NT2/D1 (cell line): ENCODE results near the gene COQ6.
"Not testable (repeated sequence)": the region's sequence is repeated elsewhere in the genome, so short reads cannot be mapped to it uniquely, and the experiment has no call there.

ENCODE experiments used
- DNase-seq: peaks from one replicate; pipeline ENCODE4 v3.0.0-alpha.2; 2011; ENCODE audit warnings: low read depth, low spot score
- H3K27me3 ChIP-seq: 2 replicates; pipeline ENCODE4 v1.6.0; 2011; ENCODE audit warnings: mild to moderate bottlenecking; ENCODE audit not compliant: insufficient read length, insufficient read depth
- H3K36me3 ChIP-seq: 2 replicates; pipeline ENCODE4 v1.6.1; 2011; ENCODE audit warnings: mild to moderate bottlenecking, low read length, mixed read lengths; ENCODE audit not compliant: insufficient read depth, insufficient read length
- H3K4me1 ChIP-seq: 2 replicates; pipeline ENCODE4 v1.5.1; 2011; ENCODE audit not compliant: insufficient read depth, insufficient read length
- H3K4me3 ChIP-seq: 2 replicates; pipeline ENCODE4 v1.5.1; 2011; ENCODE audit warnings: low read depth; ENCODE audit not compliant: insufficient read length
- H3K9ac ChIP-seq: 2 replicates; pipeline ENCODE4 v1.6.0; 2011; ENCODE audit warnings: low read depth; ENCODE audit not compliant: insufficient read length
- H3K9me3 ChIP-seq: 2 replicates; pipeline ENCODE4 v1.5.1; 2011; ENCODE audit warnings: mild to moderate bottlenecking, low read length; ENCODE audit not compliant: insufficient read depth
- SUZ12 ChIP-seq: IDR thresholded peaks from 2 replicates; pipeline ENCODE4 v1.6.1; 2011; ENCODE audit not compliant: insufficient read length, insufficient read depth; ENCODE audit errors: extremely low read depth
- YY1 ChIP-seq: IDR thresholded peaks from 2 replicates; pipeline ENCODE4 v1.6.1; 2011; ENCODE audit not compliant: insufficient read length, insufficient read depth
- ZNF274 ChIP-seq: IDR thresholded peaks from 2 replicates; pipeline ENCODE4 v1.6.1; 2011; ENCODE audit warnings: mild to moderate bottlenecking, low read depth, low read length

The COQ6 gene

DNA sequence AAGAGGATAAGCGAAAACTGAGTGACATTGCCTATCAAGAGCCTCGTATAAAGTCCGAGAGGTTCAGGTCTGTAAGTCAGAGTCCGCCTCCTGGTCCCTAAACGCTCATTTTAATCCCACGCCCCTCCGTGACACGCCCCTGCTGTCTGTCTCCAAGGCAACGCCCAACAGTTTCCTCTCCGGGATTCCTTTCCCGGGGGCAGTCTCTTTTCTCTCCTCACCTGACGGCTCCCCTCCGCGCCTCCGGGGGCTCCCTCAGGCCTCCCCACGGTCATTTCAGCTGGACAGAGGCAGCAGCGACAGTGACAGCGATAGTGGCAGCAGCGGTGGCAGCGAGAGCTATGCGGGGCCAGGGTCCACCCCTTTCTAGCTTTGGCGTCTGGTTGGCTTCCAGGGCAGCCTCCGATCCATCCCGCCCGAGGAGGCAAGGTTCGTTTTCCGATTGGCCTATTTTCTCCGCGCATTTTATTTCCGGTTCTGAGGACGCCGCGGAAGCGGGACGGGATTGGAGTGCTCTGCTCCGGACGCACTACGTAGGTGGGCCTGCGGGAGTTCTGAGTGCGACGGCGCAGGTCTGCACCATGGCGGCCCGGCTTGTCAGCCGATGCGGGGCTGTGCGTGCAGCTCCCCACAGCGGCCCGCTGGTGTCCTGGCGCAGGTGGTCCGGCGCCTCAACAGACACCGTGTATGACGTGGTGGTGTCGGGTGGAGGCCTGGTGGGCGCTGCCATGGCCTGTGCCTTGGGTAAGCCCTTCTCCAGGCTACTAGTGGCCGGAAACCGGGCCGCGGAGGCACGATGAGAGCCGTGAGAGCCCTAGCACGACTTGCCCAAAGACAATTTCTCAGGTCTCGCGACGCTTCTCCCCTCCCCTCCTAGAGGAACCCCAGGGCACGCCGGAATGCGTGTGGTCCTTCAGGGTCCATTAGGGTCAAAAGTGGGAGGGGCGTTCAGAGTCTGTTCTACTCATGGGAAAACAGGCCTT, at the start of gene COQ6, which contains the start of gene FAM161B:
TSS of gene COQ6 (plus strand) at position 551 of the 983 bp plus-strand sequence. CDS start at position 582, 31 bp downstream.
TSS of gene FAM161B (minus strand) at position 343 of the 983 bp plus-strand sequence. CDS start at position 275, 68 bp downstream.
- peak; percentile 83 for DNase-seq
- peak within 1 kb of the TSS; percentile 75 for H3K4me3 ChIP-seq
- peaks cover 10% of the 10 kb centered on the region for H3K36me3 ChIP-seq
- peak within 1 kb of the TSS; percentile 85 for H3K9ac ChIP-seq
- no peaks in the 10 kb centered on the region for H3K4me1 ChIP-seq
- TF ChIP-seq ZNF274 (no peak), SUZ12 (no peak), YY1 (peak; percentile 43)
- no peaks in the 10 kb centered on the region for H3K27me3 ChIP-seq
- no peaks in the 10 kb centered on the region for H3K9me3 ChIP-seq

DNA sequence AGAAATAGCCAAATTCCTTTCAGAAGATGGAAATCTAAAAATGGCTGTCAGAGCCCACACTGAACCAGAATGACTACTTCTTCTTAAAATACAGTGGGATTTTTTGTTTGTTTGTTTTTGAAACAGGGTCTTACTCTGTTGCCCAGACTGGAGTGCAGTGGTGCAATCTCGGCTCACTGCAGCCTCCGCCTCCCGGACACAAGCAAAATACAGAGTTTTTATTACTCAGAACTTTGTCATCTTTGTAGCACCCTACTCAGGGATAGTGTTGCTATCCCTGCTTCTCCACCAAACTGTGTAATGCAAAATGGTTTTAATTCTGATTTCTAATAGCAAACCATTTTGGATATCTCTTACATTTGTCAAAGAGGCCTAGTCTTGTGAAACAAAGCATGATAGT, 47.1 kb upstream of the COQ6 start:
- H3K9ac ChIP-seq = no peak overlapping the region
- no peaks in the 10 kb centered on the region for H3K4me1 ChIP-seq
- H3K9me3 ChIP-seq = no peaks in the 10 kb centered on the region
- H3K36me3 ChIP-seq = peaks cover 58% of the 10 kb centered on the region
- no peaks in the 10 kb centered on the region for H3K27me3 ChIP-seq
- TF ChIP-seq ZNF274 (no peak), SUZ12 (no peak), YY1 (no peak)
- no peak overlapping the region for H3K4me3 ChIP-seq
- no peak for DNase-seq

DNA sequence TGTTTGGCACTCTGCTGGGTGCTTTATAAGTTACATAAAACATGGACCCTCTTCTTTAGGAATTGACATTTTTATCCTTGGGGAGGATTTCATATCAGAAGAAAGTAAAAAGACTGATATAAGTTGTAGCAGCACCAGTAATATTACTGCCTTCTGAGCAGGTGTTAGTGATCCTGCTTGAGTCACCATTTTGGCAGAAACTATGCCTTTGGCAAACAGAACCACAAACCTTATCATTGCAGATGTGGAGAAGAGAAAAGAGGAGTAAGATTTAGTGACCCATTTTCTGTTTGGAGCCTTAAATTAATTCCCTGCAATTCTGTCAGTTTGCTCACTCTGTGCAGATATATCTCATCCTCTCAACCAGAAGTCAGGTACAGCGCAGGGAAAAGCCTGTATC, 40.4 kb upstream of the COQ6 start:
- Histone ChIP-seq H3K4me3 (no peak overlapping the region), H3K27me3 (no peaks in the 10 kb centered on the region), H3K36me3 (peaks cover 69% of the 10 kb centered on the region), H3K4me1 (no peaks in the 10 kb centered on the region), H3K9ac (no peak overlapping the region), H3K9me3 (no peaks in the 10 kb centered on the region)
- no peak for DNase-seq
- TF ChIP-seq SUZ12 (no peak), YY1 (no peak), ZNF274 (no peak)

DNA sequence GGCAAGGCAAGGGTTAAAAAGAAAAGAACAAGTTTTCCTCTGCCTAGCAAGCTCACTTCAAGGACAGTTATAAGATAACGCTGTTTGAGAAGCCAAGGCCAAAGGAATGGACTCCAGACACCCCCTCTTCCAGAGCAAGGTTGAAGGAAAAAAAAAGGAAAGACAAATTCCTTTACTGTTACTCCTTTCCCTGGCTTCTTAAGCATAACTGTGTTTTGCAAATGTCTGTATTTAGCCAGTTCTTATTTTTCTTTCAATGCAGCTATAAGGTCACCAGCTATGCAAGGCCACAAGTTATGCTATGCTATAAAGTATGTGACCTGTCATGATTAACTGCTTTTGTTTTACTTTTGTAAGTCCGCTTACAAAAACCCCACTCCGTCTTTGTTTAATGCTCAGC, 36.8 kb upstream of the COQ6 start:
- no peak for DNase-seq
- TF ChIP-seq YY1 (no peak), ZNF274 (no peak), SUZ12 (no peak)
- Histone ChIP-seq H3K9ac (no peak overlapping the region), H3K27me3 (no peaks in the 10 kb centered on the region), H3K9me3 (no peaks in the 10 kb centered on the region), H3K4me1 (no peaks in the 10 kb centered on the region), H3K4me3 (no peak overlapping the region), H3K36me3 (peaks cover 50% of the 10 kb centered on the region)

- Histone ChIP-seq H3K9me3 (no peaks in the 10 kb centered on the region), H3K4me3 (no peak overlapping the region), H3K4me1 (no peaks in the 10 kb centered on the region), H3K27me3 (no peaks in the 10 kb centered on the region), H3K9ac (no peak overlapping the region), H3K36me3 (peaks cover 37% of the 10 kb centered on the region)
- TF ChIP-seq ZNF274 (no peak), YY1 (no peak), SUZ12 (no peak)
- no peak for DNase-seq
Observed at GRCh38 chr14:73916324-73916723, 33.8 kb upstream of the COQ6 start.

DNA sequence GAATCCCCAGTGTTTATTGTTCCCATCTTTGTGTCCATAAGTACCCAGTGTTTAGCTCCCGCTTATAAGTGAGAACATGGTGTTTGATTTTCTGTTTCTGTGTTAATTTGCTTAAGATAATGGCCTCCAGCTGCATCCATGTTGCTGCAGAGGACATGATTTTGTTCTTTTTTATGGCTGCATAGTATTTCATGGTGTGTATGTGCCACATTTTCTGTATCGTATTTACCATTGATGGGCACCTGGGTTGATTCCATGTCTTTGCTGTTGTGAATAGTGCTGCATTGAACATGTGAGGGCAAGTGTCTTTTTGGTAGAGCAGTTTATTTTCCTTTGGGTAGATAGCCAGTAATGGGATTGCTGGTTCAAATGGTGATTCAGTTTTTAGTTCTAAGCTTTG, 30.6 kb upstream of the COQ6 start:
- H3K36me3 ChIP-seq = peaks cover 49% of the 10 kb centered on the region
- DNase-seq, H3K27me3 ChIP-seq, H3K9ac ChIP-seq, H3K4me1 ChIP-seq, H3K9me3 ChIP-seq, H3K4me3 ChIP-seq: not testable (repeated sequence)

DNA sequence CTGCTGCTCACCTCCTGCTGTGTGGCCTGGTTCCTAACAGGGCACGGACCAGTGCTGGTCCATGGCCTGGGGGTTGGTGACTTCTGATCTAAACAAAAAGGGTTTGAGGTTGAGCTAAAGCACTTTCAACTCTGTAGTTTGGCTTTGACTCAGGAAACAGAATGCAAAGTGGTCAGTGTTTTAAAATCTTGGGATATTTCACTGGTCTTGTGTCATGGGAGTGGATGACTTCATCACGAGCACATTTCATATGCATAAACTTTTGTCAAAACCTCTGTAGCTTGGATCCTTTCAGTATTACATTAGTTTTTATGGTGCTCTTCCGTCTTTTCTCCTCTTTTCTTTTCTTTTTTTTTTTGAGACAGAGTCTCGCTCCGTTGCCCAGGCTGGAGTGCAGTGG, 25.8 kb upstream of the COQ6 start:
- H3K9ac ChIP-seq = no peak overlapping the region
- H3K36me3 ChIP-seq = peaks cover 56% of the 10 kb centered on the region
- TF ChIP-seq YY1 = no peak
- TF ChIP-seq ZNF274 = no peak
- TF ChIP-seq SUZ12 = no peak
- no peak for DNase-seq
- no peaks in the 10 kb centered on the region for H3K27me3 ChIP-seq
- H3K4me1 ChIP-seq = no peaks in the 10 kb centered on the region
- no peak overlapping the region for H3K4me3 ChIP-seq
- no peaks in the 10 kb centered on the region for H3K9me3 ChIP-seq
